Left lobe of liver (tissue), 2 donors: ENCODE results near the gene SLC12A7. TPM values are rescaled to one million over a fixed set of nuclear protein-coding genes. Genes with fewer than 3 reads are reported as not detected.
"Not testable (repeated sequence)": the region's sequence is repeated elsewhere in the genome, so short reads cannot be mapped to it uniquely, and the experiment has no call there.

Experiments
- ATAC-seq: fragments of 200-7000 bp; cut with Tn5 transposase; one replicate; pipeline ENCODE4 v1.9.1; 2020; ENCODE audit warnings: mild to moderate bottlenecking, moderate library complexity
- DNase-seq: peaks from one replicate; pipeline ENCODE4 v3.0.0-alpha.2; 2020; ENCODE audit warnings: low spot score
- total RNA-seq: library from RNA; stranded (reverse); gene quantifications from one replicate; pipeline ENCODE4 v1.2.1, GENCODE V29; 2021
- donor health status: DM: no; HTN: no; CAD: no; lungs with moderate emphysema.
- donor health status: DM: no; HTN: yes; CAD: no.

Gene SLC12A7
- total RNA-seq, 1 donor from 2014 or later = 56.5 TPM

- DNase-seq = peak; percentile 30
- no peak for ATAC-seq
Observed at GRCh38 chr5:1002836-1003235, 109.0 kb downstream of the SLC12A7 start.

GRCh38 chr5:1002271-1002546 is 109.7 kb downstream of the SLC12A7 start:
- ATAC-seq (no peak), DNase-seq (no peak)

GRCh38 chr5:1001406-1002270 is 110.2 kb downstream of the SLC12A7 start:
- ATAC-seq (no peak), DNase-seq (peak; percentile 38)

- ATAC-seq = not testable (repeated sequence)
- peak; percentile 26 for DNase-seq
Observed at GRCh38 chr5:1000831-1001230, 111.0 kb downstream of the SLC12A7 start.

Other genes with a start within 250 kb of the SLC12A7 start
- 19.0 TPM for gene BRD9, start 219.3 kb downstream of the SLC12A7 start, total RNA-seq
- gene TRIP13, start 219.2 kb downstream of the SLC12A7 start, total RNA-seq = 1.0 TPM
- 1.6 TPM for gene NKD2, start 103.3 kb downstream of the SLC12A7 start, total RNA-seq
- gene SLC6A19, start 89.5 kb upstream of the SLC12A7 start, total RNA-seq = 0.73 TPM
- gene SLC6A18, start 113.3 kb upstream of the SLC12A7 start, total RNA-seq = not detected
- gene TERT, start 183.0 kb upstream of the SLC12A7 start, total RNA-seq = 0.10 TPM
- gene CLPTM1L, start 233.0 kb upstream of the SLC12A7 start, total RNA-seq = 147 TPM